Stimulated activated CD8-positive, alpha-beta memory T cell treated with anti-CD3 and anti-CD28 coated beads, Interleukin-12 subunit alpha, Interleukin-12 subunit beta, amount 100 ng/mL, for 1 hour (primary cell): ENCODE data around the gene ANKMY2.
"Not testable (repeated sequence)": the region's sequence is repeated elsewhere in the genome, so short reads cannot be mapped to it uniquely, and the experiment has no call there.

ENCODE experiments used
- DNase-seq: peaks from one replicate; pipeline ENCODE4 v3.0.0-alpha.2; 2020; ENCODE audit warnings: low read depth

The ANKMY2 gene

DNA sequence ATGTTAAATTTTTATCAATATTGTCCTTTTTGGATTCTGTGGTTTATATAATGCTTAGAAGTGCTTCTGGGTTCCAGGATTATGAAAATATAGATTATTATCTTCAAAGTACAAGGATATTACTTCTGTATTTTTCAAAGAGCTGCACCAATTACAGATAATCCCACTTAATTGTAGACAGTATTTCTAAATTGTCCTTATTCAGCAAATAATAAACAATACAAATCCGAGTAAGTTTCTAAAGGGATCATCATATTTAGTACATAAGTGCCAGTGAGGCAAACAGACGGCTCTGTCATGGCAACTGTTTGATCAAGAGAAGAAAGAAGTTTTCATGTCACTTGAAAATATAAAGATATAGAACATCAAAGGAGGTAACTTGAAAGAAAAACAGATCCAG, 19.2 kb downstream of the ANKMY2 start:
- DNase-seq: no peak

DNA sequence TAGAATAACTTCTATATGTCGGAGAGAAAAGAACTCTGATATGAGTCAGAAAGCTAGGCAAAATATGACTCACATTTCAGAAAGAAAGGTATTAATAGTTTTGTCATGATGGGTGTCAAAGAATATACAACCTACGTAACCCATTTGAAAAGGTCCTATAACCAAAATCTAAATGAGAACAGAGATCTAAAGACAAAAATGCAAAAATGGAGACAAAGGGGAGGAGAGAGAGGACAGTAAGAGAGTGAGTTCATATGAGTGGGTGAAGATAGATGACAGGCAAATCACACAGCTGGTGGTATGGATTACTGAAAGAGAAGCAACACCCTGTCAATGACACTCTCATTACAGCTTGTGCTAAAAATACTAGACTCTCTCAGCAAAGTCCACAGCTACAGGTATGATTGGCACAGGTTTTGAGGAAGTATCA, 25.6 kb downstream of the ANKMY2 start:
- DNase-seq: no peak

DNA sequence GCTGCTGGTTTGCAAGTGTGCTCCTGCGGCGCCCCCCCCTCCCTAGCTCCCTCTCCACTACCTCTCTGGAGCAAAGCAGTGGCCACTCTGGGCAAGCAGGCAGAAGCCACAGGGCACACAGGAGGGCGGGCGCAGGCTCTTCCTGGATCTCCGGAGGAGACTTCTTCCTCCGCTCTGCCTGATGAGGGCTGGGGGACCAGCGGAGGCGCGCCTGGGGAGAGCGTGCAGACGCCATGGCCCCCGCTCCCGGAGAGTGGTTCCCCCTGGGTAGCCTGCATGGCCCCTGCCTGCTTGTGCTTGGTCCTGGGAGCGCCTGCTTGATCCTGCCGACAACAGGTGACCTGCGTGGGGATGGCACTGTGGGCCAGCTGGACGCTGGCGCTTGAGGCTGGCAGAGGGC, 29.0 kb downstream of the ANKMY2 start:
- DNase-seq: no peak

DNA sequence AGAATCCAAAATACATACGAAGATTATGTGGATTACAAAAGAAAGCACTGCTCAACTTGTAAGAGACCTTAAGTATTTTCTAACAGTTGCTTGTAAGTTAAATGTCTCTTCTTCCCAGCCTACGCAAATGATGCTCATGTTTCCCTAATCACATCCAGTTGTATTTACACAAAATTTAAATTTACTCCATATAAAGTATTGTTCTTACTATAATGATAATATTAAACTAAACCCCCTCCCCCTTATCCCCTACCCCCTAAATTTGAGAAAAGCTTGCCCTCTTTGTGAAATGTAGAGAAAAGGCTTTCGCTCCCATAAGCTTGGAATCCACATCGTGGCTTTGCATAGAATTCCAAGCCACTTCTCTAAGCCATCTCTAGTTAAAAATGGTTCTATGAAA, 29.4 kb downstream of the ANKMY2 start:
- DNase-seq: no peak

DNA sequence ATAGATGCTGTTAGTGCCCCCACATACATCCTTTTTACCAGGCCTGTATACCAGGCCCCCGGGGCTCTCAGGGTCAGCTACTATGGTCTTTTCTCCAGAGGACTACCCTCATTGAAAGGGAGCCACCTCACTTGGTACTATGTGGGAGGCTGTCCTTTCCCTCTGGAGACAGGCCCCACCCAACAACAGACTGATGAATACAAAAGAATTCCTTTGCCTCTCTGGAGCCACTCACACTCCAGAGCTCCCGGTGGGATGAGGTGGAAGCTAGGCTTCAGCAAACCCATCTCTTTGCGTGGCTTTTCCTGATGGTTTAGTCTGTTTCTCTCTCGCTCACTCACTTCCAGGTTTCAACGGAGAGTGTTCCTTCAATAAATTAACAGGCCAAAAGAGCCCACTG, 30.3 kb downstream of the ANKMY2 start:
- DNase-seq: no peak

DNA sequence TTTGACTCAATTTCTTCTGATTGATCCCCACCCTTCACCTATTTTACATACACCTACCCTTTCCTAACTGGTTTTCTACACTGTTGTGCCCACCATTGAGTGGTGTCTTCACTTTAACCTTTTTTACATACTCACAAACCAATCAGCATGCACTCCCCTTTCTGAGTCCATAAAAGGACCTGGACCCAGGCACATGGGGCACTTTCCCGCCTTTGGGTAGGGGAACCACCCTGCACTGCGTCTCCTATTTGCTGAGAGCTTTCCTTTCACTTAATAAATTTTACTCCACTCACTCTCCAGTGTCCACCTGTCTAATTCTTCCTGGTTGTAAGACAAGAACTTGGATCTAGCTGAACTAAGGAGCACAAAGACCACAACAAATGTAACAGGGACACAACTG, 33.8 kb downstream of the ANKMY2 start:
- DNase-seq: no peak

DNA sequence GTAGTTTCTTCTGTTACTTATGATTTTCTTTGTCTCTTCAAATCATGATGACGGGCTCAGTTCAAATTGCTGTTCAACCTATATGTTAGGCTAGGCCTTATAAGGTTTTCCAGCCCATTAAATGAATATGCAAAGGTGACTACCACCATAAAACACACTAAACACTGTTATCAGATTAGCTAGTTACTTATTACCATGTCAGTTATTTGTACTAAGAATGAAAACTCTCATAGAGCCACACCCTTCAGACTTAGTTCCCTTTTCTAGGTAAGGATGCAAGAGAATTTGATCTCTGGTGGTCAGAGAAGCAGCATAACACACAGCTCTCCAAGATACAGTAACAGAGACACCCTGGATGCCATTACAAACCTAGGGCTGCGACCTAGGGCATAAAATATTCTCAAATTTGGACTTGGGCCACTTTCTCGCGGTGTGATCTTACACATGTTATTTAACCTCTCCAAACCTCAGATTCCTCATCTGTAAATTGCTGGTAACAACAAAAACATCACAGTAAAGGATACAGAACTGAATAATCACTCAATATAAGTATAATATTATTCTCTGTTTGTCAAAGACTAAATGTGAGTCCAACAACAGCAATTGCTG, 35.6 kb downstream of the ANKMY2 start:
- no peak for DNase-seq

DNA sequence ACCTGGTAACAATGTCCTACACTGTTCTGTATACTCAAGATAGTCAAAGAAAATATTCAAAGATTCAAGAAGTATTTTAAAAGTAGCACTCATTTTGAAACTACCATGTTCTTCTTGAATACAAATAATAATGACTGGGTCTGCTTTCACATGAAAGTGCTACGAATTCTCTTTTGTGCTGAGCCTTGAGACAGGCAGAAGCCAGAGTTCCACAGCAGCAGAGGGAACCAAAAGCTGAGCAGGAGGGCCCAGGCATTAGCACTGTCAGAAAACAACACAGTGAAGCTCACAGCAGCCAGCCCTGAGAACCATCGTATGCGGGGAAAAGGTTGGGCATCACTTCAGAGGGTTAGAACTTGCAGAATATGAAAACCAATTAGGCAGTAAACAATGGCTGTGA, 38.9 kb downstream of the ANKMY2 start:
- DNase-seq: no peak

DNA sequence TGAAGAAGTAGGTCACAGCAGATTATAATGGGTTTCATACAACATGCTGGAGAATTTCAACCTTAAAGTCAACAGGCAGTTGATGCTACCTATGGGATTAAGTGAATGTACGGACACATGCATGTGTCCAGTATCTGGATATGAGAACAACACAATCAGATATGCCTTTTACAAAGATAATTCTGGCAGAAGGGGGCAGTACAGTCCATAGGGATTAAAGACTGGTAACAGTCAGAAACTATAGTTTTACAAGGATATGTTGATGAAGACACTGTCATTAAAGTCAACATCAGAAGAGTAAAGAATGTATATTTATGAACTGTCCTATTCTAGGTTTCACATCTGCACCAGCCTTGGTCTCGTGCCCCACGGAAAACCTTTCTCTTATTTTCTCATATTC, 41.5 kb downstream of the ANKMY2 start:
- no peak for DNase-seq

DNA sequence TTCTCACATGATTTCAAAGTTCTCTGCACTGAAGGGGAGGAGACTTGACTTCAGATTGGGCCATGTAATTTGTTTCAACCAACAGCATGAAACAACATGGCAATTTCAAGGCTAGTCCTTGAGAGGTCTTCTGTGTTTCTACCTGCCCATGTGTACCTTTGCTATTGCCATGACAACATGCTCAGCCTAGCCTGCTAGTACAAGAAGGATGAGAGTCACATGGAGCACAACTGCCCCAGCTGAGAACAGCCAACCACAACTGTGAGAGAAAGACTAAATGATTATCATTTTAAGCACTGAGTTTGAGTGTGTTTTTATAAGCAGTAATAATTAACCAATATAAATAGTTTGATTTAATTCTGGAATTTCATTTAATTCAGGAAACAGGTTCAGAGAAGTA, 41.9 kb downstream of the ANKMY2 start:
- DNase-seq: no peak

DNA sequence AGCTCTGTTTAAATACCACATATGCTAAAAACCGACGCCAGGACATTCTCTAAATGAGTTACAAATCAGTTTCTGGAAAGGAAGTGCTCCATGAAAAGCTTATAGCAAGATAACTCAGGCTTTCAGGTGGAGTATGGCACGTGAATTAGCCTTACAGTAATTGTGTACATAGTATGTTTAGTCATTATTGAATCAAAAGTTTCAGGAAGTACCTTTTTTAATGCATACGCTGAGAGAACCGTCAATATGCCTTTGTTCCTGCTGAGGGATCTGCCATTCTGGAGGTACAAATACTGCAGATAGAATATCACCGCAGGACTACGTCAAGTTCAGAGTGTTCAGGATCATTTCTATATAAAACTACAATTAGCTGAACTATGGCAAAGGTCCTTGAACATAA, 45.7 kb downstream of the ANKMY2 start:
- no peak for DNase-seq

DNA sequence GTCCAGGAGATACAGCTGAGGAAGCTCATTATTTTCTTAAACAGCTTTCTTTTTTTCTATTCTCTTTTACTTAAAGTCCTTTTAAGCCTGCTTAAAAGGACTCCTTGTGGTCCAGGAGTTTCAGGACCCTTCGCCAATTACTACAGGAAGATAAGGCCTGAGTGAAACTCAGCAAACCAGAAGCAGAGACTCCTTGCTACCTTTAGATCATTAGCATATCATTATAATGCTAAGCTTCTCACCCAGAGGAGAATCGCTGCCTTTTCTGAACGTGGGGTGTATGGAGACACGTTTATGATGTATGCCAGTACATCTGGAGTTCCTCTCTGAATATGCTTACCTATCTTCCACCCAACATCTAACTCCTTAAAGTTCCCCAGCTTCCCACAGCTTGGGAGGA, 47.5 kb downstream of the ANKMY2 start:
- no peak for DNase-seq

DNA sequence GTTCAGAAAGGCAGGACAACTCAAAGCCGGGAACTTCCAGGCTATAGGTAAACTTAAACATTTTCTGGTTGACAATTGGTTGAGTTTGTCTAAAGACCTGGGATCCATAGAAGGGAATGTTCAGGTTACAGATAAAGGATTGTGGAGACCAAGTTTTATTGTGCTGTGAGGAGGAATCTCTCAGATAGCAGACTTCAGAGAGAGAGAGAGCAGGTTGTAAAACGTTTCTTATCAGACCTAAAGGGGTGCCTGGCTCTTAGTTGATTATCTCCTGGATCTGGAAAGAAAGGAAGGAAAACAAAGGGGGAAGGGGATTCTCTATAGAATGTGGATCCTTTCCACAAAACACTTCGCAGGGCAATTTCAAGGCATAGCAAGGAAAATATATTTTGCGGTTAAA, 50.0 kb downstream of the ANKMY2 start:
- DNase-seq: not testable (repeated sequence)

DNA sequence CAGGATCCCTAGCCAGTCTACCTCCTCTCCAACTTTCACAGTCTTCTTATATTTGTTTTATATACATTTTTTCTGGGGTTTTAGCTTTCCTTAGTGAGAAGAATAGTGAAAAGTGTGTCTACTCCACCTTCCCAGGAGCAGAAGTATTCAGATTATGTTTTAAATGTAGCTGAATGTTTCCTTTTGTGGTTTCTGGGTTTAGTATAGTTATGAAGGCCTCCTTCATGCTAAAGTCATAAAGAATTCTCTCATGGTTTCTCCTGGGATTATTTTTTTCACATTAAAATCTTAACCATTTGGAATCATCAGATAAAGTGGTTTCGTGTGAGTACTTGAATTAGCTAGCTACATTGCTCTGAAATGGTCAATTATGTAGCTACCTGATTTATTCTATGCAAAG, 50.9 kb downstream of the ANKMY2 start:
- no peak for DNase-seq

DNA sequence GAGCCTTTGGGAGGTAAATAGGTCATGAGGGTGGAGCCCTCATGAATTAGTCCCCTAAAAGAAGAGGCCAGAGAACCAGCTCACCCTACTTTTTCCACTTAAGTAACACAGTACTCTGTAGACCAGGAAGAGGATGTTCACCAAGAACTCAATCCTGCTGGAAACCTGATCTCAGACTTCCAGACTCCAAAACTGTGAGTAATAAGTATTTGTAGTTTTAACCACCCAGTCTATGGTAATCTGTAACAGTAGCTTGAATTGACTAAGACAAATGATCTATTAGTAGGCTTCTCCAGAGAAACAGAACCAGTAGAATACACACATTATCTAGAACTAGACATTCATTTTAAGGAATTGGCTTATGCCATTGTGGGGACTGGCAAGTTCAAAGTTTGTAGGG, 51.5 kb downstream of the ANKMY2 start:
- no peak for DNase-seq

DNA sequence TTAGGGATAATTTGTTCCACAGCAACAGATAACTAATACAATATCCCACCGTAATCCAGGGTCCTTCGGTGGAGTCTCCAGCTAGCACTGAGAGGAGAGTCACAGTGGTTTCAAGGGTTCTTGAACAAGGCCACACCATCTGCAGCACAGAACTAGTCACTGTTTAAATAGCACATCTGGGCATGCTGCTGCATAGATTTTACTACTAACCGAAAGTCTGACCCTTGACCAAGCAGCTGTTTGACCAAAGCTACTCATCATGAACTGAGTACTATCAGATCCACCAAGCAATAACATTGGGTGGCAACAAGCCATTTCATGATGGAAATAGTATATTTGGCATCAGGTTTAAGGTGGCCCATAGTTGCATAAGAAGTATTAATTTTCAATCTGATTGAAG, 53.2 kb downstream of the ANKMY2 start:
- no peak for DNase-seq

DNA sequence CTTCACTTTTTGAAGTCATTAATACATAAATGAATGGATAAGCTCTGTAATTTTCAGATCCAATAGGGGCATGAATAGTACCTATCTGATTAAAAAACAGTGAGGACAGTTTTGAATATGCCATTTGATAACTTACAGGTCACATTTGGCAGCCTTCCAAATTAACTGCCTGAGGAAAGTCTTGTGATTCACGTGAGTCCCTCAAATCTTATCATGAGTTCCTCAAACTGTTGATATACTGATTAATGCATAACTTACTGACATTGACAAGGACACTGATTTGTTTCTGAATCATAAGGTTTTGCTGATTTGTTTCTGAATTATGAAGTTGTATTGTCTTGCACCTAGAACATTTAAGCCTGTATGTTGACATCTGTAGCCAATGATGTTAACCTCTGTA, 55.1 kb downstream of the ANKMY2 start:
- no peak for DNase-seq

DNA sequence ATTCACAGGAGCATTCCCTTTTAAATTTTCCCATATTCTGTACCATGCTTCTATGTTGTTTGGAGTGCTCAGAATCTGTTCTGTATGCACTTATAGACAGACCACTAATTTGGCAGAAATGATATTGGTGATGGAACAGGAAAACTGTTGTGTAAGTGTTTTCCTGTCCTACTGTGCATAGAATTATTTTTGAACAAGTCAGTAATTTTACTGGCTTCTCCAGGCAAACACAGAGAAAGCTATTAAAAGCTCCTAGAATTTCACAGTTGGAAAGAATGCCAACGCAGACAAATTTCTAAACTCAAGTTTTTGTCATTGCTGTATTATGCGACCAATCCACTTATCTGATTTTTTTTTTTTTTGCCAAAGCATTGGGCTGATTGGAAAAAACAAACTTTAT, 55.7 kb downstream of the ANKMY2 start:
- DNase-seq: no peak

DNA sequence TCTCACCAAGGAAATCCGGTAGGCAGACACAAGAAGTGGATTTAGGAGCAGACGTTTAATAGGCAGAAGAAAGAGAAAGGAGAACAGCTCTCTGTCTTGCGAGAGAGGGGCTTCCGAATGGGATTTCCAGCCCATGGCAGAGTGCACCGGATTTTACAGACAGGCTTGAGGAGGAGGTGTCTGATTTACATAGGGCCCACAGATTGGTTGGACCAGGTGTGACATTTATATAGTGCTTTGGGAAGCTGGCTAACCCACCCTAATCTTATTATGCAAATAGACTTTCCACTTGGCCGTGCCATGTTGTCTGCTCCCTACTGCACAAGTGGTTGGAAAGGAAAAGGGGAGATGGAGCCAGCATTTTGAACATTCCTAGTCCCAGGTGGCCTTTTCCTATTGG, 57.8 kb downstream of the ANKMY2 start:
- no peak for DNase-seq

DNA sequence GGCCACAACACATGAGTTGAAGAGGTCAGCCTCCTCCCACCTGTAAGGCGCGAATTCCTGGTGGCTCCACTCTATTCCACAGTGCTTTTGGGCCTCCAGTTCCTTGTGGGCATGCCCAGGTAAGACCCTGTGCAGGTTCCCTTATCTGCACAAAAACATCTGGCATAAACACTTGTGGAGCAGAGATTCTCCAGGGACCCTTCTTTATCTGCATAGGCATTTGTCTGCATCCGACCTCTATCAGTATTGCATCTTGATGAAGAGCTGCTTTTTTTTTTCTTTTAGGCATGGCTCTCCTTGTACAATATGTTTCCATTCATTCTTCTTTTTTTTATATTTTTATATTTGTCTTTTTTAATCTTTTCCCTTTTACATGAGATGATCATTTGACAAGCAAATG, 58.4 kb downstream of the ANKMY2 start:
- no peak for DNase-seq

DNA sequence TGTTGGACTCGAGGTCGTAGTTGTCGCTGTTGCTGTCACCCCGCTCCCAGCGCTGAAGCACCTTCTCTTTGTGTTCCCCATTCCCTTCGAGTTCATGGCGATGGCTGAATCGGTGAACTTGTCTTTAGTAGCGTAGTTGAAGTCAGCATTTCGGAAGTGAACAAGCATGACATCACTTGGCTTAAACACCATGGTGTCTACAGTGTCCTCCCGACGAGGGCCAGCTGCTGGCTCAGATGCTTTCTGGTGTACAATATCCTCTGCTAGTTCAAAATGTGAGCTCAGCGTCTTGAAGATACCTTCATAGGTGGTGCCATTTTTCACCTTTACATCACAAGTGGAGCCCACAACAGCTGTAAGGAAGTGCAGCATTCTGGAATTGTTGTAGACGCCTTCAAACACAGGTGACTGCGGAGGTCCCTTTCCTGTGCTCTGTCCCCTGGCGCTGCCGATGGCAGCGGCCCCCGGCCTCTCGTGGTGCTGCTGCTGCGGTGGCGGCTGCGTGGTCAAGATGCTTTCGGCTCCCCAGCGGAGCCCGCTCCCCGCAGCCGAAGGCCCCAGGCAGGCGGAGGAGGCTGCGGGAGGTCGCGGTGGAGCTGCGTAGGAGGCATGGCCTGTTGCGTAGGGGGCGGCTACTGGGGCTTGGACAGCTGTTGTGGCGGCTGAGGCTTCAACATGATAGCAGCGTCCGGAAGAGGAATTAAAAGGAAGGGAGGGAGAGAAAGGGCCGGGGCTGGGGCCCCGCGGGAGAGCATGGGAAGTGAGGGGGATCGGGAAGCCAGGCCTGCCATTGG, 59.3 kb downstream of the ANKMY2 start:
- no peak for DNase-seq

DNA sequence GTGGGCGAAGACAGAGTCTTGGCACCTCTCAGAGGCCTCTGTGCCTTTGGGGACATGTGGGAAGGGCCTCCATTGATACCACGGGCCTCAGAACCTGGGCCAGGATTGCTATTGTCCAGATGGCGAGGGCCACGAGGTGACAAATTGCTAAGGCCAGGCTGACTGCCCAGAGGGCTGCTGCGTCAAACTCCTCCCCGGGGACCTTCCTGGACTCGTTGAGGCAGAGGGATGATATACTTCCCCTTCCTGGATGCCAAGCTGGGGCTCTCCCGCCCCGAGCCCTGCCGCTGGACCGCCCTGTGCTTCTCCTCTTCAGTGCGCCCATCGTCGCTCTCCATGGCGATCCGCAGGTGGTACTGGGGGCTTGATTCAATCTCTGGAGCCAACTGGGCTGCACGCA, 60.0 kb downstream of the ANKMY2 start:
- no peak for DNase-seq

DNA sequence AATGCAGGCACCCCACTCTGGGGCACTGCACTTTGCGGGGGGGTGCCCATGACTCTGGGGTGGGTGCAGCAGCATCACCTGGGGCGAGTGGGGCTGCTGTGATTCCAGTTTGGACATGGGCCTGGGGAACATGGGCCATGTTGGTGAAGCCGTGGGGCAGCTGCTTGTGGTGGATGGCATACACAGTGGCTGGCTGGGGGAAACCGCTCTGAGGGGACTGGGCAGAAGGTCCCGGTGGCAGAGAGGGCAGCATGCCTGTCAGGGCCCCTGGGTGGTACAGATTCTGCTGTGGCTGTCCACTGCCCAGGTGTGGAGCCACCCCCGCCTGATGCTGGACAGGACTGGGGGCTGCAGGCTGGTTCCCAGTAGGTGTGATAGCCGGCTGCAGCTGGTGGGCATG, 61.7 kb downstream of the ANKMY2 start:
- no peak for DNase-seq

DNA sequence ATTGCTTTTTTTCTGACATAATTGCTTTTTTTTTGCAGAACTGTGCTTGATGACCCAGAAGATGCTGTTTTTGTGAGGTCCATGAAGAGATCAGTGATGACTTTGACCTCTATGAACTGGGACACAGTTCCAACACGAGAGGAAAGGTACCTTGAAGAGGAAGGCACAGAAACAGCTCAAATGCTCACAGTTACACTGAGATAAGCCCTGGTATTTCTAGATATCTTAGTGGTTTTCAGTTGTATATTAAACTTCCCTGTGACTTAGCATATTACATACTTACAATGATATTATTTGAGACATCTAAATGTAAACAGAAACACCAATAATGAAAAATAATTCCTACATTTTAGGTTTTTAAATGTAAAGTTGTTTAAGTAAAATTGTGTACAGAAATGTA, 64.3 kb downstream of the ANKMY2 start:
- DNase-seq: no peak
